Stomach smooth muscle (tissue), 2 donors: ENCODE measurements around the gene CHST13.
A peak's percentile ranks its signal among the peaks of the same experiment; 100 is the strongest.

Experiments
- H3K27ac ChIP-seq: one replicate; pipeline ENCODE4 v1.7.0; 2013; ENCODE audit warnings: mild to moderate bottlenecking, low read length, inconsistent platforms
- H3K27me3 ChIP-seq, 2 donors: one replicate each; pipeline ENCODE4 v1.7.0; 2013; ENCODE audit warnings: low read length in 2 of 2; ENCODE audit not compliant: insufficient read depth in 2 of 2, control insufficient read depth in 1 of 2
- H3K36me3 ChIP-seq, 2 donors: one replicate each; pipeline ENCODE4 v1.7.0; 2013; ENCODE audit warnings: low read length in 2 of 2; ENCODE audit not compliant: control insufficient read depth in 2 of 2, insufficient read depth in 2 of 2
- H3K4me1 ChIP-seq: one replicate; pipeline ENCODE4 v1.7.0; 2013; ENCODE audit warnings: low read length; ENCODE audit not compliant: control insufficient read depth, insufficient read depth
- H3K4me3 ChIP-seq, 2 donors: one replicate each; pipeline ENCODE4 v1.7.0; 2013; ENCODE audit warnings: low read length in 2 of 2
- H3K9ac ChIP-seq, 2 donors: one replicate each; pipeline ENCODE4 v1.7.0; 2013; ENCODE audit warnings: low read length in 2 of 2, mild to moderate bottlenecking in 1 of 2
- H3K9me3 ChIP-seq, 2 donors: one replicate each; pipeline ENCODE4 v1.7.0; 2013; ENCODE audit warnings: low read length in 2 of 2; ENCODE audit not compliant: control insufficient read depth in 2 of 2
- donor health status: healthy.
- donor health status: Pancreatic carcinoma.

Gene CHST13

GRCh38 chr3:126510308-126510910, 13.5 kb upstream of the CHST13 start:
- H3K4me1 ChIP-seq, result peaks cover 13% of the 10 kb centered on the region
- peak overlapping the region; percentile 58 for H3K27ac ChIP-seq
- H3K9ac ChIP-seq, result peak overlapping the region in 1 of 2 donors; percentile 42
- no peaks in the 10 kb centered on the region for H3K9me3 ChIP-seq
- no peaks in the 10 kb centered on the region for H3K36me3 ChIP-seq
- H3K27me3 ChIP-seq, result no peaks in the 10 kb centered on the region
- H3K4me3 ChIP-seq, result peak overlapping the region in 1 of 2 donors; percentile 35

GRCh38 chr3:126511291-126511690, 12.7 kb upstream of the CHST13 start:
- H3K4me1 ChIP-seq, result peaks cover 13% of the 10 kb centered on the region
- no peak overlapping the region for H3K4me3 ChIP-seq
- no peaks in the 10 kb centered on the region for H3K27me3 ChIP-seq
- H3K9me3 ChIP-seq, result no peaks in the 10 kb centered on the region
- H3K36me3 ChIP-seq, result no peaks in the 10 kb centered on the region
- no peak overlapping the region for H3K27ac ChIP-seq
- no peak overlapping the region for H3K9ac ChIP-seq

- Histone ChIP-seq H3K27me3 (peaks cover 0 to 2% of the 10 kb centered on the region in 2 donors), H3K36me3 (no peaks in the 10 kb centered on the region), H3K9me3 (no peaks in the 10 kb centered on the region), H3K27ac (no peak overlapping the region), H3K4me1 (peaks cover 13% of the 10 kb centered on the region), H3K9ac (no peak overlapping the region), H3K4me3 (no peak overlapping the region)
Measured at GRCh38 chr3:126512026-126512425, 11.9 kb upstream of the CHST13 start.

GRCh38 chr3:126512916-126513650, 10.9 kb upstream of the CHST13 start:
- no peak overlapping the region for H3K9ac ChIP-seq
- H3K4me1 ChIP-seq, result peaks cover 13% of the 10 kb centered on the region
- no peaks in the 10 kb centered on the region for H3K9me3 ChIP-seq
- H3K36me3 ChIP-seq, result no peaks in the 10 kb centered on the region
- no peak overlapping the region for H3K27ac ChIP-seq
- peaks cover 2 to 3% of the 10 kb centered on the region in 2 donors for H3K27me3 ChIP-seq
- H3K4me3 ChIP-seq, result no peak overlapping the region

GRCh38 chr3:126514161-126514560, 9.8 kb upstream of the CHST13 start:
- H3K36me3 ChIP-seq, result no peaks in the 10 kb centered on the region
- no peak overlapping the region for H3K27ac ChIP-seq
- no peak overlapping the region for H3K9ac ChIP-seq
- H3K4me1 ChIP-seq, result peaks cover 13% of the 10 kb centered on the region
- H3K27me3 ChIP-seq, result peaks cover 3% of the 10 kb centered on the region in 2 donors
- no peaks in the 10 kb centered on the region for H3K9me3 ChIP-seq
- no peak overlapping the region for H3K4me3 ChIP-seq

- no peaks in the 10 kb centered on the region for H3K9me3 ChIP-seq
- H3K27ac ChIP-seq, result no peak overlapping the region
- no peaks in the 10 kb centered on the region for H3K36me3 ChIP-seq
- H3K4me1 ChIP-seq, result peaks cover 6% of the 10 kb centered on the region
- no peak overlapping the region for H3K9ac ChIP-seq
- peaks cover 3% of the 10 kb centered on the region in 2 donors for H3K27me3 ChIP-seq
- no peak overlapping the region for H3K4me3 ChIP-seq
Measured at GRCh38 chr3:126515066-126515706, 8.8 kb upstream of the CHST13 start.

GRCh38 chr3:126516152-126516935, 7.6 kb upstream of the CHST13 start:
- no peaks in the 10 kb centered on the region for H3K9me3 ChIP-seq
- no peak overlapping the region for H3K4me3 ChIP-seq
- H3K27me3 ChIP-seq, result peaks cover 3% of the 10 kb centered on the region in 2 donors
- no peaks in the 10 kb centered on the region for H3K4me1 ChIP-seq
- H3K36me3 ChIP-seq, result no peaks in the 10 kb centered on the region
- no peak overlapping the region for H3K27ac ChIP-seq
- H3K9ac ChIP-seq, result no peak overlapping the region

GRCh38 chr3:126516936-126517290, 7.0 kb upstream of the CHST13 start:
- no peak overlapping the region for H3K9ac ChIP-seq
- H3K4me1 ChIP-seq, result no peaks in the 10 kb centered on the region
- no peaks in the 10 kb centered on the region for H3K9me3 ChIP-seq
- no peaks in the 10 kb centered on the region for H3K36me3 ChIP-seq
- peaks cover 3% of the 10 kb centered on the region in 2 donors for H3K27me3 ChIP-seq
- H3K27ac ChIP-seq, result no peak overlapping the region
- H3K4me3 ChIP-seq, result no peak overlapping the region

- Histone ChIP-seq H3K4me1 (peaks cover 4% of the 10 kb centered on the region), H3K27ac (no peak within 1 kb of the TSS), H3K4me3 (no peak within 1 kb of the TSS), H3K27me3 (peaks cover 3% of the 10 kb centered on the region in 2 donors), H3K36me3 (no peaks in the 10 kb centered on the region), H3K9ac (no peak within 1 kb of the TSS), H3K9me3 (no peaks in the 10 kb centered on the region)
Measured at GRCh38 chr3:126517291-126517951, 6.5 kb upstream of the CHST13 start, which contains the start of gene UROC1. Gene UROC1, minus strand, starts transcription at chr3:126517773. Its CDS starts 54 bp downstream, at chr3:126517719.
